IPS DF 19.7 (cell line): ENCODE results near the gene MEX3C.

ENCODE experiments used
- DNase-seq: peaks from one replicate; pipeline ENCODE4 v3.0.0-alpha.2; 2013; ENCODE audit warnings: low read depth, low spot score

Gene MEX3C

DNA sequence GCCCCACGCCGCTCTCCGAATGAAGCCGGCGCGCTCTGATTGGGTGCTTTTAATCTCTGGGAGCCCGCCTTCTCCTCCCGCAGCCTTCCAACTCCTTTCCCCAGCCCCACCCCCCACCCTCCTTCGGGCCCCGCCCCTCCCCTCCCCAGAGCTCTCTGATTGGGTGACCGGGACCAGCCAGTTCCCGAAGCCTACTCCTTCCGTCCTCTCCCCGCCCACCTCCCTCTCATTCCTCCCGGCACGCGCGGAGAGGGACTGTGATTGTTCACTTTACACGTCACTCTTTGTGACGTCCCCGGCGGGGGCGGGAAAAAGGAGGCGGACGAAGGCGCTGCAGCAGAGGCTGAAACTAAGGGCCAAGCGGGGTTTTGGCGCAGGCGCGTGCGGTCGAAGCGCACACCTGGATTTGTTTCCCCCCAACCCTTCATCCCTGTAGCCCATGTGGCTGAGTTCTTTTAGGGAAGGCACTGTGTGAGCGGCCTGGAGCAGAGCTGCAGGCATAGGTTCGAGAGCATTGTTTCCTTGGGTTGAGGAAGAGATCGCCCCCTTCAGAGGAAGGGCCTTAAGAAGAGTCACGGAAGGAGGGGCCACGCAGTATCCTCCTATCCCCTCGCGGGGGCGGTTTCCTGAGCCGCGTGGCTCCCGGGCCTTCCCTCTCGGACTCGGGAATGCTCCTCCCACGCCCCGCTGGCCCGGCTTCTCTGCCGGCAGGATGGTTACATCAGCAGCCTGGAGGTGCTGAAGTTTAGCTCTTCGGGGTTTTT, at the start of gene MEX3C:
TSS of gene MEX3C (minus strand) at position 21 of the 764 bp plus-strand sequence. CDS start 361 bp downstream, outside the sequence.
- DNase-seq = peak; percentile 91

DNA sequence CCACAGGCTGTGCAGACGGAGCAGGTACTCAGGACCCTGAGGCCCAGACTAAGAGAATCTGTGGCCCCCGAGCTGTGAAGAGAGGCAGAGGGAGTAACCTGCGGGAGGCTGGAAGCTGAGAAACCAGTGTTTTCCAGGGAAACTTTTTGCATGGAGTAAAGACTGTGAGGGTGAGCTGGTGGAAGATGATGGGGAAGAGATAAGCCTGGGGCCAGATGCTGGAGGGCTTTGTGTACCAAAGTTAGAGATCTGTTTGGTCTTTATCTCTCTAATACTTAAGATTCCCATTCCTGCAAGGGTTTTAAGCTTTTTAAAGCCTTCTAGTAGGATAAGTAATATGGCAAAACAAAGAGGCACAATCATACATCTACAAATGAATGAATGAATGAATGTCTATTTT, 43.7 kb upstream of the MEX3C start:
- no peak for DNase-seq

DNA sequence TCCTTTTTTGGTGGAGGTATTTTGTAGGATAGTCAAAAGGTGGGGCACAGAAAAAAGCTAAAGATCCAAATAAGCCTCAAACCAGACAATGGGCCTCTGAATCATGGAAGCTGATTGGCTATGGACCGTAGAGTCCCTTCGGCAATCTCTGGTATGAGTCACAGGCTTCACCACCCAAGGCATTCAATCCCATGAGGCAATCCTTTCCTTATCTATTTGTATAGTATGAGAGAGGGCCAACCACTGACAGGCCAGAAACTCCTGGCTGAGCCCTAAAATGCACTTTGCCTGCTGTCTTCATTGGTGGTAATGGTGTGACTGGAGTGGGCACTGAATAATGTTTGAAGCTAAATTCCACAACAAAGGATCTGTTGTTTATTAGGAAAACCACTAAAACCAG, 38.7 kb upstream of the MEX3C start:
- no peak for DNase-seq

DNA sequence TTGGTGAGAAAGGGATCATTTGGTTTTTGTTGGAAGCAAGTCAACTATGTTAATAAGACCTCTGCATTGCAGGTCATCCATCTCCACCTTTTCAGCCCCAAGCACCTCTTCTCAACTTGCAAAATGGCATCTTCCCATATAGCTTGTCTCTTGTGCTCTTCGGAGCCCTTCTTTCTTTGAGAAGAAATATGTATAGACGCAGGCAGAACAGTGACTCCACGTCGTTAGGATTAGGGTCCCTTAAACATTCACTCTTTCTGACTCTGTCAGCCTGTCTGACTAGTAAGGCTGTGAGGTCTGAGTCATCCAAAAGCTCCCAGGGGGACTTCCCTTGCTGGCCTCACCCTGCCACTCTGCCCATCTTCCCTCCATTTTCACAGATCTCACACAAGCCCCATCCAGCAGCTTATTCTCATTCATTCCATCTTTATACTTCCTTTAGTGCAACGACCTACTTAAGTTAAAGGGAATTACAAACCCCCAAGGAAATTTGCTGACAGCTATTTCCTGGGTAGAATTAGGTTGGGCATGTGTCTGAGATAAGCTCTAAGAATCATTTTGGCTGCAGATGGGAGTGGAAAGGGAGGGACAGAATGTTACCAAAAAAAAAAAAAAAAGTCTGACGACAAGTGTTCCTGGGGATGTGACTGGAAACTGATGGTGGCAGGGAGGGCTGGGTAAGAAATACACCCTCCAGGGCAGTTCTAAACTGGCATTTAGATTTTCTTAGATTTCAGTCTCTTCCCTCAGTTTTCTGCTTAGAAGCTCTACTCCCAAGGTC, 37.7 kb upstream of the MEX3C start:
- DNase-seq = no peak

DNA sequence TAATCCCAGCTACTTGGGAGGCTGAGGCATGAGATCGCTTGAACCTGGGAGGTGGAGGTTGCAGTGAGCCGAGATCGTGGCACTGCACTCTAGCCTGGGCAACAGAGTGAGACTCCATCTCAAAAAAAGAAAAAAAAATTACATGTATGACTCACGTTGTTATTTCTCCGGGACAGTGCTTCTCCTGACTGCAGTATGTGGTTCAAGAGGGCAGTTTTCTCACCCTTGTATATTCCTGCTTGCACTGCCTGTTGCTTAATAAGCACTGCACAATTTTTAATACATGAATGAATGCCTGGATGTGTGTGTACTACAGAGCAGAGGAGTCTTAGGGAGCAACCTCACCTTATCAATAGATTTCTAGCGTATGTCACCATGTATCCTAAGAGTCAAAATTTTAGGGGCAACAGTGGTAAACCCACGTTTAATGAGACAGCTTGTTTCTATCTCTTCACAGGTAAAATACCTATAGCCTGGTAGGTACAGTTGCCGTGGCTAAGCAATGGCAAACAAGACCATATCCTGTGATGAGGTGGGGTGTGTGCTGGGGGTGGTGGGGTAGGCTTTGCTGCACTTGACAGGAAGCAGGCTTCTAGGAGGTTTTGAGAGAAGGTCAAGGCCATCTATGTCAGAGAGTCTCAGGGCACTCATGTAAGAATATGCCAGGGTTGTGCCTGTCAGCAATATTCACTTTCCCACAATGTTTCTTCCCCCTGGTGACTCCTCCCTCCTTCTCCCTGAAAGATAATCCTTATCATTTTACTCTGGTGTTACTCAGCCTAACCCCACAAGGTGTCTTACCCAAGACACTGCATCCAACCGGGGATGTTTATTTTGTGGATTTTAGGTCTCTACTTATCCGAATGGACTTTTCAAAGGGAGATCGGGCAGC, 36.9 kb upstream of the MEX3C start:
- no peak for DNase-seq

DNA sequence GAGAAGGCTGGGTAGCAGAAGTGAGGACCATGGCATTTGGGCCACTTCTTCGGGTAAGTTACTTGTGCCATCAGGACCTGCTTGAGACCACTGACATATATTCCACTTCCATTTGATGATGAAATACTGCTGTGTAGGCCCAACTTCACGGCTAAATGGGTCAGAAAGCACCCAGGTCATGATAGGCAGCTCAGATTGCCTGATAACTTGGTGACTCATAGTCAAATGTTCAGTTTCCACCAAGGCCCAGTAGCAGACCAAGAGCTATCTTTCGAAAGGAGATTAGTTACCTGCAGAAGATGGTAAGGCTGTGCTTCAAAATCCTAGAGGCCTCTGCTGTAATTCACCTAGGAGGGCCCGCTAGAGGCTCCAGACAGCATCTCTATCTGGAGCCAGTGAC, 31.8 kb upstream of the MEX3C start:
- no peak for DNase-seq

DNA sequence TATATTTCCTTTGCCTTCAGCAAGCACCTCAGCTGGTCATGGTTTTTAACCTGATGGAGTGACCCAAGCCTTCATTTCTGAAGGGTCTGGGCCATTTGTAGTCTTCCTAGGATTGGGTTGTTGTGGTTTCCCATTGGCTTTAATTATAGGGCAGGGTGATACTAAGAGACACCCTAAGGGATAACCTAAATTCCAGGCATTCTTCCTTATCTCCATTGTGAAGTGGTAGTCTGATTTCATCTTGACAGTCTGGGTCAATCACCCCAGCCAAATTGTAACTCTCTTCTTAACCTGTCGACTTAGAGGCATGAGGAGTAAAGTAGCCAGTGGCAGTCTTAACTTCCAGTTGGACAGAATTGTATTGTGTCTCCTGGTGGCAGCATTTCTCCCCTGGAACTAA, 30.2 kb upstream of the MEX3C start:
- no peak for DNase-seq

DNA sequence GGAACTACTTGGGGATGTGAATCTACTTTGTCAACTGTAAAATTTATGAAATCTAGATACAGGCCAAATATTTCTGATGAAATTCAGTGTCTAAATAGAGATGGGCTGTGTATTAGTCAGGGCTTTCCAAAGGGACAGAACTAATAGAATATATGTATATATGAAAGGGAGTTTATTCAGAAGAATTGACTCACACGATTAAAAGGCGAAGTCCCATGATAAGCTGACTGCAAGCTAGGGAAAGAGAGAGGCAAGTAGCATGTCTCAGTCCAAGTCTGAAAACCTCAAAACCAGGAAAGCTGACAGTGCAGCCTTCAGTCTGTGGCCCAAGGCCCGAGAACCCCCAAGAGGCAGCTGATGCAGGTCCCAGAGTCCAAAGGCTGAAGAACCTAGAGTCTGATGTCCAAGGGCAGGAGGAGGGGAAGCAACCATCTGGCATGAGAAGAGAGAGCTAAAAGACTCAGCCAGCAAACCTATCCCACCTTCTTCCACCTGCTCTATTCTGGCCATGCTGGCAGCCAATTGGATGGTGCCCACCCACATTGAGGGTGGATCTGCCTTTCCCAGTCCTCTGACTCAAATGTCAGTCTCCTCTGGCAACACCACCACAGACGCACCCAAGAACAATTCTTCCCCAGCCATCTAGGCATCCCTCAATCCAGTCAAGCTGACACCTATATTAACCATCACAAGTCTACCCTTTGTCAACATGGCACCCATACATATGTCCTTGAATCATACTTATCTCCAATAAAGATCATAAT, 29.3 kb upstream of the MEX3C start:
- no peak for DNase-seq

DNA sequence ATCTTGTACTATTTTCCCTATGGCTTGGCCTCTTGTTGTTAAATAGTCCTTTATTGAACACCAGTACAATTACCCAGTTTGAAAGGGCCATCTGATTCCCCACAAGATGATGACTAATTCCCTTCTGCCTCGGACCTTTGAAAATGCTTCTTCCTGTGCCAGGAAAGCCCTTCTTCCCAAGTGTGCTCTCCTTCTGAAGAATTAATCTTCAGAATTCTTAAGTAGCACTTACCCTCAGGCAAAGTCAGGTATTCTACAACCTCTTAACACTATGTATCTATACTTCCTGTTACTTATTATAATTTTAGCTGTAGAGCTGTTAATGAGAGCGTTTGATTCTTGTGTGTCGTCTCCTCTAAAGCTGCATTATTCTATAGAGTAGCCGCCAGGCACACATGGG, 28.6 kb upstream of the MEX3C start:
- DNase-seq = no peak

DNA sequence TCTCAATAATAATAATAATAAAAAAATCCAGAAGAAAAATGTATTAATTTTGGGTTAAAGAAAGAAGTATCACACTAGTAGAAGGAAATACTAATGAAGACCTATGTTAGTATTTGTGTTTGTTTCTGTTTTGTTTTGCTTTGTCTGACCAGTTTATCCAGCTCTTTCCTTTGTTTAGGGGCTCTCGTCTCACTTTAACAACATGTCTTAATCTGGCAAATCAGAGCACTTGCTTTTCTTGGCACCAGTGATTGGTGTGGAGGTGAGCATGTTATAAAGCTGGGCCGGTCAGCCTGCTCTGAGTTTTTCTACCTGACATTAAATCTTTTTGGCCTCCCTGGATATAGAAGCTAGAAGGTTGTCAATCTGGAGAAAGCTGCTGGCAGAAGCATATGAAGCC, 15.1 kb upstream of the MEX3C start:
- no peak for DNase-seq

DNA sequence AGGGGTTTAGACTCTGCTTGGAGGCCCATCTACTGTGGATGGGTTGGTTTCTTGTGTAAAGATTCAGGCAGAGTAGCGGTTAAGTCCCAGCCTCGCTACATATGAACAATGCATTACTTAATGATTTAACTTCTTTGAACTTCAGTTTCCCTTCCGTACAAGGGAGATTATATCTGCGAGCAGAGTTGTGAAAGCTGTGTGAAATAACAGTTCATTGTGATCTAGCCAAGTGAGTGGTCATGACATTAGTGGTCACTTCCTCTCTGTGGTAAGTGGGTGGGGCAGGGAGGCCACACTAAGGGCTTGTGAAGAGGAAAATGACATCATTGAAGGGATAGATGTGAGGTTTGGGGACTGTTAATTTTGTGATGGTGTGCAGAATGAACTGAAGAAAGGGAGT, 14.1 kb upstream of the MEX3C start:
- DNase-seq = no peak

DNA sequence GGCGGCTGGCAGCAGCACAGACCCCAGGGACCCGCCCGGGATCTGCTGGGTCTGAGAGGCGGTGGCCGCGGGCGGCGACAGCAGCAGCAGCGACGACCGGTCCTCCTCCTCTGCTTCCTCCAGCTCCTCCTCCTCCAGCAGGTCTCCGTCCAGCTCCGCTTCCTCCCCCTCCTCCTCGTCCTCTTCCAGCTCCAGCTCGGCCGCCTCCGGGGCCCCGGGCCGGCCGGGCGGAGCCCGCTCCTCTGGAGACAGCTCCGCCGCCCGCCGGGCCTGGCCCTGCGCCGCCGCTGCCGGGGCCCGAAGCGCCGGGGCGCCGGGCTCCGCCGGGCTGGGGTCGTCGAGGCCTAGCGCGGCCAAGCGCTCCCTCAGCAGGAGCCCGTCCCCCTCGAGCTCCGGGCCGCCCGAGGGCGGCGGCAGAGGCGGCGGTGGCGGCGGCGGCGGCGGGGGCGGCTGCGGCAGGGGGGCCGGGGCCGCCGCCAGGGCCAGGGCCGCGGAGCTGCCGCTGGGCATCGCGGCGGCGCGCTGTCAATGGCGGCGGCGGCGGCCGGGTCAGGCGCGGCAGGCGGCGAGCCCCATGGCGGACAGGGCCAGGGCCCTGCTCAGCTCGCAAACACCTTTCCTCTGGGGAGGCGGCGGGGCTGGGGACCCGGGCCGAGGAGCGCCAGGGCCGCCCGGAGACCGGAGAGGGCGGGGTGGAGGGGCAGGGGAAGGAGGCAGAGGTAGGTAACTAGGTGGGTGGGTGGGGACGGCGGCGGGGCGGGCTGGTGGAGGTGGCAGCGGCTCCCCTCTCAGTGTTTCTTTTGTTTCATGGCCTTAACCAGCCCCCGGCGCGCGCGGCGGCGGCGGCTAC, 445 bp downstream of the MEX3C start:
- no peak for DNase-seq

DNA sequence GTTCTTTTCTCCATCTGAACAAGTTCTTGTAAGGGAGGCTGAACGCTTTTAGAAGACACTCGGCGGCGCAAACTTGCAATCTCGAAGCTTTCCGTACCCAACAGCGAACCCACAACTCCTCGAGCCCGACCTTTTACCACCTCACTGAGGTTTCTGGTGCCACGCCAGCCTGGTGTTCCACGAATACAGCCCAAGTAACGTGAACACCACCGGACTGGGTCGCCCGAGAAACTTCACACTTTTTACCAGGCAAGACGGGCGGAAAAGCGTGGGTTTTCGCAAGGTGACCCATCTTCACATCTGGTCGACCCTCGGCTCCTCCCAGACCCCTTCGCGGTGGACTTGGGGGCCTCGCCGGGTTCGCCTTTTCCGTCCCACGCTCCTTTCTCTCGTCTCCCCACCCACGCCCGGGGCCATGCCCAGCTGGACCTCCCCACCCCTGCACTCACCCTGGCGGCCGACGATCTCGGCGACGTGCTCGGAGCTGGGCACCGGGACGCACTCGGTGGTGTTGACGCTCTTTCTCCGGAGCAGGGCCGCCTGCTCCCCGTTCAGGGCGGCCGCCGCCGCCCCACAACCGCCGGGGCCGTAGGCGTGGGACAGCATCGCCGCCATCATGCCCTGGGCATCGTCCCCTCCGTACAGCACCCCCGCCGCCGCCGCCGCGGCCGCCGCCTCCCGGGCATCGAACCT, 1.2 kb downstream of the MEX3C start:
- DNase-seq = no peak

DNA sequence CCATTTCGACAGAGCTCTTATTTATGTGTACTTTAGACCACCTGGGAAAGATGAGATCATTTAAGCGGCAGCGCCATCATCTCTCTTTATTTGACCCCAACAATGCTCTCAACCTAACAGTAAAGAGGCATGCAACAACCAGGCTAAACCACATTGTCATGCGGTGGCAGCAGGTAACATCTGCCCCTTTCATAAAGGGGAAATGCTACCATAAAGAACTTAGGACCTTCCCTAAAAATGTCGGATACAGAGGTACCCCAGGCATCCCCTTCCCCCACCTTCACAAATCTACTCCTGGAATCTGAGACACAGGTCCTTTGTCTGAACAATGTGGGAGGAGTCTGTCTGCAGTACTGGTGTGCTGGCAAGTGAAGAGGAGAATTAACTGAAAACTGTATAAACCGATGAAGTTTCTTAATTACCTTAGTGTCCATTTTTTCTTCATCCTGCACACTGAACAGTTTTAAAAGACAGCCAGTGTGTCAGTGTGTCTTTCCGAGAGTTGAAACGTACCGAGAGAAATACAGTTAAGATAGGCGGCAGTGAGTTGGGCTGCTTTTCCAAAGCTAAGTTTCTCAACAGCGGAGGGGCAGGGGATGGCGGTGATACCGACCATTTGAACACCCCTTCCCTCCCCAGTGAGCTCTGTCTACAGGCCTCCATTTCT, 1.9 kb downstream of the MEX3C start:
- peak; percentile 63 for DNase-seq

DNA sequence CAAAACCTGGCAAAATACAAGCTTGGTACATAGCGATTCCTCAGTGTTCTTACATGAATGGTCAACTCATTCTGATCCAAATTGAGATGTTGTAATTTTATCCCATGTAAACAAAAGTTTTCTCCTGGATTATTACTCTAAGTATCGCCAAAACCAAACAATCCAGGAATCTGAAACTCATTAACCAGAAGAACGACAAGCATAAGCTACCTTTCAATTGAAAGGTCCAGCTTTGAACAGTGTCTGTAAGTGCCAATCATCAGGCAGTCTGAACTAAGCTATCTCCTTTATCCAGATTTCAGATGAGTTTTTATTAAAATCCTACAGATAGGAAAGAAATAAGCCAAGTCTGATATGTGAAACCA, 2.4 kb downstream of the MEX3C start:
- DNase-seq = no peak

DNA sequence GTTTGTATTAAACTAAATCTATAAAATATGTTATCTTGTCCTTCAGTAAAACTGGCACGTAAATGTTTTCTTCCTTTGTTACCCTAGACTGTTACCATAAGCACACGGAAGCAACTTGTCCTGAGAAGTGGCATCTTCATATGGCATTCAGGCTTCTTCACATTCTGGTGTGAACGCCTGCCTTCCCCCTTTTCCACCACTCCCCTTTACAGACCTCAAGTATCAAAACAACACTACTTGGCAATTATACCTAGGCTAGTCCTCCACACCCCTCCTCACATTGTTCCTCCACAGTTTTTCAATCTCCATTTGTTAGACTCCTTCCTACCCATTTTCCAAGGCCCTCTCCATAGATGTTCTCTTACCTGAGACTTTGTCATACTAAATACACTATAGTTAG, 2.9 kb downstream of the MEX3C start:
- no peak for DNase-seq

DNA sequence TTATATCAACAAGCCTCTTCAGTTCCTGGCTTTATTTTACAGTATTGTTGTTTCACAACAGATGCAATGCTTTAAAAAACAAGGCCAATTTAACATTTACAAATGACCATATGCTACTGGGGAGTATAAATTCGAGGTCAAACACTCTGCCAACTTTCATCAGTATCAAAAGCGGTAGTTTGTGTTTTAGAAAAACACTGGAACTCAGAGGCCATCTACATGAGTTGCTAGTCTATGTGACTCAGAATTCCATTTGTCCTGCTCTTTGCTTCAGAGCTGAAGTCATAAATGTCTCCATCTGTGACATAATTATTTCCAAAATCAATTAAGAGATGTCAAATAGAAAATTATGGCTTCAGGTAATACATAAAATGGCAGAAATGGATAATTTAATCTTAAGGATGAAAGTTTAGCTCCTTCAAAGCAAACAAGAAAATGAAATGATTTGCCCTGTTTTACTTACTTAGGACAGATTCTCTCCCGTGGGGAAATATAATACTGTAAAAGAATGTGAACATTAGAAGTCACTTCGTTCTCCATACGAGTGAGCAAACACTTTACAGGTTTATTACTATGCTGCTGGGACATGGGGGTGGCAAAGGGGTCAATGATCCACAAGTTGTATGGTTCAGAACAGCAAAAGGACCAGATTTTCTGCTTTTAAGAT, 3.7 kb downstream of the MEX3C start:
- no peak for DNase-seq

DNA sequence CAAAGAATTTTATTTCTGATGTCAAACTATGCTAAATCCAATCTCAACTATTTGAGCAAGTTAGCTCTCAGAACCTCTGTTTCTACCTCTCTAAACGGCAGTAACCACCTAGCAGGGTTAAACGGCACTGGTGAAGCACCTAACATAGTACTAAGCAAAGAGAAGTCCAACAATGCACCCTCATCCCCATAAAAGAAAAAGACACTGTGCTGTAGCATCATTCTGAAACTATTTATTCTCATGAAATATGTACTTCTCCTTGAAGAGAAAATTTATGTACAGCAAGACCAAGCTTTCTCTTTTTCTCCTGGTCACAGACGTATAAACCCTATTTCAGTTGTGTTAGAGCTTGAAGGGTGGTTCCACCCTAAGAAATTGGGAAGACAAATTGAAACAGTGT, 4.8 kb downstream of the MEX3C start:
- DNase-seq = no peak

DNA sequence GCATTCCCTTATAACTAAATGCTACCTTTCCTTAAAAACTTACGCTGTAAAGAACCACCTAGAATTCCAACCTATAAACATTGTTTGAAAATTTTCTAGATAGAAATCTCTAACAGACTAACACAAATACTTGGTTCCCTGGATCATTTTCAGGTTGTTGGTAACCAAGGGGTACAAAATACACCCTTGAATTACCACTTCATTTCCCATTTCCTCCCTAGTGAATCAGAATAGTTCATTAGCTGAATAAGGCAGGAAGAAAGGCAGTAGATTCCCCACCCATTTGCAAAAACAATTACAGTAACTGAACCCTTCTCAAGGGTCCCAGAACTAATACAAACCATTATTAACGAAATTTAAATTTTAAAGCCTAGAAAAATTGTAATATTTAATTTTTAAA, 5.5 kb downstream of the MEX3C start:
- DNase-seq = no peak
